Activated T-cell treated with anti-CD3 and anti-CD28 coated beads, Interleukin-2, amount 50 U/mL, for 24 hours (primary cell): ENCODE measurements around the gene CHST14.

ENCODE experiments used
- DNase-seq: peaks from one replicate; pipeline ENCODE4 v3.0.0-alpha.2; 2020
- H3K27ac Mint-ChIP-seq: 2 replicates; pipeline ENCODE4 v1.8.0; 2020; ENCODE audit warnings: mild to moderate bottlenecking, mixed read lengths
- H3K27me3 Mint-ChIP-seq: 2 replicates; pipeline ENCODE4 v1.8.0; 2020; ENCODE audit warnings: mixed read lengths
- H3K36me3 Mint-ChIP-seq: 2 replicates; pipeline ENCODE4 v1.8.0; 2020; ENCODE audit warnings: low read depth, mixed read lengths
- H3K4me1 Mint-ChIP-seq: 2 replicates; pipeline ENCODE4 v1.8.0; 2020; ENCODE audit warnings: low read depth, mixed read lengths
- H3K4me3 Mint-ChIP-seq: 2 replicates; pipeline ENCODE4 v1.8.0; 2020; ENCODE audit warnings: mild to moderate bottlenecking, moderate library complexity, mixed read lengths
- H3K9me3 Mint-ChIP-seq: 2 replicates; pipeline ENCODE4 v1.8.0; 2020; ENCODE audit warnings: mixed read lengths

Gene CHST14, protein sequence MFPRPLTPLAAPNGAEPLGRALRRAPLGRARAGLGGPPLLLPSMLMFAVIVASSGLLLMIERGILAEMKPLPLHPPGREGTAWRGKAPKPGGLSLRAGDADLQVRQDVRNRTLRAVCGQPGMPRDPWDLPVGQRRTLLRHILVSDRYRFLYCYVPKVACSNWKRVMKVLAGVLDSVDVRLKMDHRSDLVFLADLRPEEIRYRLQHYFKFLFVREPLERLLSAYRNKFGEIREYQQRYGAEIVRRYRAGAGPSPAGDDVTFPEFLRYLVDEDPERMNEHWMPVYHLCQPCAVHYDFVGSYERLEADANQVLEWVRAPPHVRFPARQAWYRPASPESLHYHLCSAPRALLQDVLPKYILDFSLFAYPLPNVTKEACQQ

DNA sequence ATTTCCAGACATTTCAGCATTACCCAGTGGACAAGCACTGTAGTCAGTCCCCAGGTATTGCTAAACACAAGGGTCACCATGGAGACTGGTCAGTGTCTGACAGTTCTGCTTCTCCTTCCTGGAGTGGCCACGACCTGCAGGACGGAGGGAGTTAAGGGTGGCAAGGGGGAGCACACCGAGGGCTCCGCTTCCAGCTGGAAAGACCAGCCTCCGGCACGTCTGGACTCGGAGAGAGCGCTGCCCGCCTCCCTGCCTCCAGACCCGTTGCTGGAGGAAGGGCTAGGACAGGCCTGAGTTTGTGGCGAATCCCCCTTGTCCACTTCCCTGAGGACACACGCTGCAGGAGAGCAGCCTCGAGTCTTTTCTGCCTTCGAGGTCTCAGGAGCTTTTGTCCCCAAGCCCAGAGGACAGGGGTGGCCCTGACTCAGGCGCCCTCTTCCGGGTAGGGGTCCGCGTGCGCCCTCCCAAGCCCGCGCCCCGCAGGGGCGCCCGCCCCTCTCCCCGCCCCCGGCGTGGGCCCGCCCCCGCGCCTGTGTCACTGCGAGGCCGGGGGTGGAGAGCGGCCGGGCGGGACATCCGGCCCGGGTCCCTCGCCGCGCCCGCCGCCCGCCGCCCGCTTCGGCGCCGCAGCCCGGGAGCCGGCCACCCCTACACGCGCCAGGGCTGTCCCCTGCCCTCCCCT is at the start of gene CHST14:
Gene CHST14 (plus strand): TSS at position 562 of the 682 bp plus-strand sequence. CDS start 230 bp downstream, outside the sequence.
- no peaks in the 10 kb centered on the region for H3K27me3 Mint-ChIP-seq
- peak within 1 kb of the TSS; percentile 85 for H3K27ac Mint-ChIP-seq
- H3K9me3 Mint-ChIP-seq: no peaks in the 10 kb centered on the region
- peaks cover 26% of the 10 kb centered on the region for H3K36me3 Mint-ChIP-seq
- peak within 1 kb of the TSS; percentile 86 for H3K4me3 Mint-ChIP-seq
- peak; percentile 73 for DNase-seq
- H3K4me1 Mint-ChIP-seq: peaks cover 39% of the 10 kb centered on the region

DNA sequence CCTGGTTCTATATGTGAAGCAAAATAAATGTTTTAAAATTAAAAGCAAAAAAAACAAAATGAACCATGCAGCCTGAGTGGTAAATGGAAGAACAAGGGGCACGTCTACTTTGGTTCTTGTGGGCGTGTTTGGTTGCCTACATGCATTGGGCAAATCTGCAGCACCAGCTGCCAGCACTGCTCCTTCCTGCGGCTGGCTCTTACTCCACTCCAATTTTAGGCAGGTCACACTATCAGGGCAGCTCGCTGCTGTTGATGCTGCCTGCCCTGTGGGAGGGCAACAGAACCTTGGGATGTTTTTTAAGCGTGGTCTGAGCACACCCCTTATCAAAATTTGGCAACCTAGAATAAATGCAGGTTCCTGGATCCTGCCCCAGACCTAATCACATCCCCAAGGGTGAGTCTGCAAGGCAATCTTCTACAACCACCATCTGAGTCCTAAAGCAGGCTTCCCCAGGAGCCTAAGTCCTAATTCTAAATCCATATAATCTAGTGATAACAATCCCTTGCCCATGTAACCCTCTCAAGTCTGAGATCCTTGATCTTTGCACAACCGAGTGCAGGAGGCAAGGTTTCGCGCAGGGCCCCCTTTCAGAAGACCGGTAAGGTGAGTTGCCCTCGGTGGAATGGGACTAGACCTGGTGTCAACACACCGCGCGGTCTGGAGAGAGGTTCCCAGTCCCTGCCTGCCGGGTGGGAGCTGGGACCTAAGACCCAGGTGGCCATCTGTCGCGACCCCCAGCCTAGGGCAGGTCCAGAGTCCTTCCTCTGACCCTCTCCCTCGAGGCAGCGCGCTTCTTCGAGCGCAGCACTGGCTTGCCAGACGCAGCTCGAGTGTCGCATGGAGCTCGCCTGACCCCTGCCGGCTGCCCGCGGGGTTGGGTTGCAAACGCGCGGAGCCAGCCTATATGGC is 49.3 kb upstream of the CHST14 start:
- Mint-ChIP-seq H3K4me3 (no peak overlapping the region), H3K27me3 (no peaks in the 10 kb centered on the region), H3K4me1 (peaks cover 5% of the 10 kb centered on the region), H3K9me3 (no peaks in the 10 kb centered on the region), H3K36me3 (peaks cover 19% of the 10 kb centered on the region), H3K27ac (no peak overlapping the region)
- DNase-seq: peak; percentile 92

DNA sequence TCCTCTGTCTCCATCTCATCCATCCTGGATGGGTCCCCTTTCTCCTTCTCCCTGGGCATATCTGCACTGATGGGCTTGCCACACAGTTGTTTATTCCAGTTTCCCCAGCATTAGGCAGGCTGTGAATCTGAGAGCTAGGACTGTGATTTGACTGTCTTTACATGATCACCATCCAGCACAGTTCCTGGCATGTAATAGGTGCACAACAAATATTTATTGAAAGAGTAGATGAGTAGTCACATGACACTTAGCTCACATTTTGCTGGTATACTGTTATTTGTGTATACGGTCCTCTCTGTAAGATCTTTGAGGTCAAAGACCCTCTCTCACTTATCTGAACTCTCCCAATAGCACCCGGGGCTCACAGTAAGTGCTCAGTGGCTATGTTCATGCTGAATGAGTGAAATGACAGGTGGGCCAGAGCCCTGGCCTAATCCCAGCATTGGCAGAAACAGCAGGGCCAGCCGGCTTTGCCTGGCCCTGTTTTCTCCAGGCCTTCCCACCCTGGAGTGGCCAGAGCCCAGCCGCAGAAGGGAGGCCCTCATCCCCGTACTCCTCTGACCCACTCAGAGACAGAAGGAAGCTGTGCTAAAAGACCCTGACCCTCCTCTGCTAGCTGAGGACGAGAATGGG is 46.2 kb upstream of the CHST14 start:
- no peak for DNase-seq
- Mint-ChIP-seq H3K27me3 (no peaks in the 10 kb centered on the region), H3K9me3 (no peaks in the 10 kb centered on the region), H3K4me3 (no peak overlapping the region), H3K4me1 (peaks cover 5% of the 10 kb centered on the region), H3K36me3 (no peaks in the 10 kb centered on the region), H3K27ac (no peak overlapping the region)

DNA sequence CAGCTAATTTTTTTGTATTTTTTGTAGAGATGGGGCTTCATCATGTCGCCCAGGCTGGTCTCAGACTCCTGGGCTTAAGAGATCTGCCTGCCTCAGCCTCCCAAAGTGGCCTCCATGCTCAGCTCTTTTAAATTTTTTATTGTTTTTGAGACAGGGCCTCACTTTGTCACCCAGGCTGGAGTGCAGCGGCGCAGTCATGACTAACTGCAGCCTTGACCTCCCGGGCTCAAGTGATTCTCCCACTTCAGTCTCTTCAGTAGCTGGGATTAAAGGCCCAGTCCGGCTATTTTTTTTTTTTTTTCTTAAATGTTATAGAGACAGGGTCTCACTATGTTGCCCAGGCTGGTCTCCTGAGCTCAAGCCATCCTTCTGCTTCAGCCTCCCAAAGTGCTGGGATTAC is 45.1 kb upstream of the CHST14 start:
- Mint-ChIP-seq H3K36me3 (no peaks in the 10 kb centered on the region), H3K4me1 (peaks cover 5% of the 10 kb centered on the region), H3K4me3 (no peak overlapping the region), H3K27ac (no peak overlapping the region), H3K9me3 (no peaks in the 10 kb centered on the region), H3K27me3 (no peaks in the 10 kb centered on the region)
- no peak for DNase-seq

DNA sequence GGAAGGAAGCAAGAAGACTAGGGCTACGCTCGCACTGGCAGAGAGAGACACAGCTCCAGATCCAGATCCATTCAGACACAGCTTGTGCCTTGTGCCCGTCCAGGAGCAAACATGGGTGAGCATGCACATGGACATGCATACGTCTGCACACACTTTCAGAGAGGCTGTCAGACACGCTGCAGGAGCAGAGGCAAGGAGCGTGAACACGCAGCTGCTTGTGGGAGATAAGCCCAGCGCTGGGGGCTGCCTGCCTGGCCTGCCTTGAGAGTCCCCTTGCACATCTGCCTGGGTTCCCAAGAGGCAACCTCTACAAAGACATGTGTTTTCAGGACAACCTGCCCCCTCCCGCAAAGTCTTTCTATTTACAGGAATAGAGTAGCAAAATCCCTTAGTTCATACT is 43.6 kb upstream of the CHST14 start:
- H3K9me3 Mint-ChIP-seq: no peaks in the 10 kb centered on the region
- H3K4me3 Mint-ChIP-seq: no peak overlapping the region
- no peak for DNase-seq
- no peaks in the 10 kb centered on the region for H3K27me3 Mint-ChIP-seq
- no peak overlapping the region for H3K27ac Mint-ChIP-seq
- H3K36me3 Mint-ChIP-seq: no peaks in the 10 kb centered on the region
- H3K4me1 Mint-ChIP-seq: no peaks in the 10 kb centered on the region

DNA sequence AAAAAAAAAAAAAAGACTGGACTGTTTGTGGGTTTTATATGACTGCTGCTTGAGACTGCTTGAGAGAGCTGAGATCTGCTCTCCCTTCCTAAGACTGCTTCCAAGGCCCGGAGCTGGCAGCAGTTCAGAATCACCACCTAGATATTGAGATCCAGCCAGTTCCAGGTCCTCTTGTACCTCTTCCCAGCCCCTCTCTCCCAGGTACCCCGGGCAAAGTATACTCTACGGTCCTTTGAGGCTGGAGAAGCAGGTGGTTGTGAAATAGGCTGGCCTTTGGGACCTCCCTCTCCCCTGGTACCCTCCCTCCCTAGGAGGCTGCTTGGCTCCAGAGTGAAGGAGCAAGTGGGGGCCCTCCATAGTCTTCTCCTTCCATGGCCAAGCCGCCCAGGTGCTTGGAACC is 42.6 kb upstream of the CHST14 start:
- H3K4me1 Mint-ChIP-seq: no peaks in the 10 kb centered on the region
- no peaks in the 10 kb centered on the region for H3K27me3 Mint-ChIP-seq
- no peak overlapping the region for H3K27ac Mint-ChIP-seq
- no peak for DNase-seq
- H3K9me3 Mint-ChIP-seq: no peaks in the 10 kb centered on the region
- no peak overlapping the region for H3K4me3 Mint-ChIP-seq
- no peaks in the 10 kb centered on the region for H3K36me3 Mint-ChIP-seq

DNA sequence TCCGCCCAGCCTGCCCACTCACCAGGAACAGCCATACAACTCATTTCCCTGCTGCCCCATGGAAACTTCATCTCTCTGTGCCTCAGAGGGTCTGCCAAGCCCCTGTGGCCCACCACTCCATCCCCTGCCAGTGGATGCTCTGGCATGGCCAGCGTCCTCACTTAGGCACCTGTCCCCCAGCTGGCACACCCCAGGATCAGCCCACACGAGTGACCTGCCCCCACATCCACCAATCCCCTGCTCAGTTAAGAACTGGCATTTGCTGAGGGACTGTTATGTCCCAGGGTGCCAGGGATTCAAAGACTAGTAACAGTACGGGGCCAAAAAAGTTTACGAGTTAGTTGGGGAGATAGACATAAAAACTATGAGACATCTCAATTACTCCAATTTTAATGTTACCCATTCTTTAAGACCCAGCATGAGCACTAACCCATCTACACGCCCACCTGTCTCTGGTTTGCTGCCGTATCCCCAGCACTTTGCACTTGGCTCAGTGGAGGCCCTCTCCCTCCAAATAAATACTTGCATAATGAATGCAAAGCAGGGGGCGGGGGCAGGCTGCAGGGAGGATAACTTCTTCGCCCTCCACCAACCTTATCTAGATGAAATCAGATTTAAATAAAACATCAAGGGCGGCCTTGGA is 41.6 kb upstream of the CHST14 start:
- DNase-seq: no peak
- no peak overlapping the region for H3K4me3 Mint-ChIP-seq
- H3K27me3 Mint-ChIP-seq: no peaks in the 10 kb centered on the region
- H3K36me3 Mint-ChIP-seq: no peaks in the 10 kb centered on the region
- no peak overlapping the region for H3K27ac Mint-ChIP-seq
- H3K9me3 Mint-ChIP-seq: no peaks in the 10 kb centered on the region
- no peaks in the 10 kb centered on the region for H3K4me1 Mint-ChIP-seq

DNA sequence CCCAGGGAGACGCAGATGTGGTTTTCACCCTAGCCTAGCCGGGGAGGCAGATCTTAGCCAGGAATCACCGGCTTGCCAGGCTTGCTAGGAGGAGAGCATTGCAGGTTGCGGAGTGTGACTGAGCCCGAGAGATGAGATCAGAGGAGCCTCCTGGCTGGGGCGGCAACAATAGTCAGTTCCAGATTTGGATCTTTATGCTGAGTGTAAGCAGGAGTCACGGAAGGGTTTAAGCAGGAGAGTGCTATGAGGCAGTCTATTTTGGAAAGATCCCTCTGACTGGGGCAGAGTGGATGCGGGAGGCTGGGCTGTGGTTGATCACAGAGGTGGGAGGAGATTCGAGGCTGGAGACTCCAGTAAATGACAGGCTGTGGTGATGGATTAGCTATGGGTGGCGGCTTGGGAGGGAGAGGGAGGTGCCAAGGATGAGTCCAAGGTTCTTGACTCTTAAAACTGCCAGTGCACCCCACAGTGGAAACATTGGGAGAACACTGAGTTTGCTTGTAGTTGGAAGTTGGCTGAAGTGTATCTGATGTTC is 40.4 kb upstream of the CHST14 start:
- Mint-ChIP-seq H3K27ac (no peak overlapping the region), H3K4me1 (no peaks in the 10 kb centered on the region), H3K4me3 (no peak overlapping the region), H3K9me3 (no peaks in the 10 kb centered on the region), H3K27me3 (peaks cover 4% of the 10 kb centered on the region), H3K36me3 (no peaks in the 10 kb centered on the region)
- DNase-seq: no peak

DNA sequence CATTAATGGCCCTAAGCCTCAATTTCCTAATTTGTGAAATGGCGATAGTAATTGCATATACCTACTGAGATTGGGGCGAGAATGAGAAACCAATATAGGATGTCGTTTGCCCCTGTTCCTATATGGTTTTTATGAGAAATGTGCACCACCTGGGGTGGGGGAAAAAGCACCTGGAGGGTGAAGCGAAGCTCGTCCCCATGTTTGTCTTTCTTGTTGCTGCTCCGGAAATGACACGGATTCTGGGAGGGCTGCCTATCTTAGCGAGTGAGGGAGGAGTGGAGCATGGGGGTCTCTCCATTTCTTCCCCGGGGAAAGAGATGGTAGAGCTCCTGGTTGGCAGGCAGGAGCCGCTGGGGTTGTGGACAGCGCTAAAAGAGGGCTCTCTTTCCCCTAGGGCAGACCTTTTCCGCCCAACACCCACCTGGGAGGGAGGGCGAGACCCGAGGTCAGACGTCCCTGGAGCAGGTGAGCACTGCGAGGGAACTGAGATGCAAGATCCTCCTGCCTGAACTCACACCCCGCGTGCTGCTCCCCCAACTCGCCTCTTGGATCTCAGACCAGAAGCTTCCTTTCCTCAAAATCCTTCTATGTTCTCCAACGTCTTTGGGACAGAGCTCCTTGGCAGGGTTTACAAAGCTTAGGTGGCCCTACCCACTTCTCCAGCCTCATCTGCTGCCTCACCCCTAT is 35.6 kb upstream of the CHST14 start:
- no peaks in the 10 kb centered on the region for H3K9me3 Mint-ChIP-seq
- no peak overlapping the region for H3K4me3 Mint-ChIP-seq
- H3K4me1 Mint-ChIP-seq: peaks cover 27% of the 10 kb centered on the region
- peaks cover 46% of the 10 kb centered on the region for H3K27me3 Mint-ChIP-seq
- DNase-seq: no peak
- H3K27ac Mint-ChIP-seq: no peak overlapping the region
- no peaks in the 10 kb centered on the region for H3K36me3 Mint-ChIP-seq

DNA sequence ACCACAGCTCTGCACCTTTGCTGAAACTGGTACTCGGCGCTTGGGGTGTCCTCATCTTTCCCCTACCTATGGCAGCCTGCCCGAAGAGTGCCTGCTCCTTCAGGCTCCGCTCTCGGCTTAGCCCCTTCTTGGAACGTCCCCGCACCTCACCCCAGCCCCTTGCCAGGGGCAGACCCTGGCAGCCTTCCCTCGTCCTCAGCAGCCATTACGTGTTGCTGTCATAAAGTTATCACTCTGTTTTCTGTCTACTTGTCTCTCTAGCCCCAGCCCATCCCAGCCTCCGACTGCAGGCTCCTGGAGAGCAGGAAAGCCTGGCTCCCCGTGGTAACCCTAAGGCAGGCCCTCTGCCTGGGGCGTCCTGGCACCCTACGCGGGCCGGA is 35.1 kb upstream of the CHST14 start:
- Mint-ChIP-seq H3K9me3 (no peaks in the 10 kb centered on the region), H3K27ac (no peak overlapping the region), H3K4me3 (no peak overlapping the region), H3K27me3 (peaks cover 47% of the 10 kb centered on the region), H3K4me1 (peaks cover 29% of the 10 kb centered on the region), H3K36me3 (no peaks in the 10 kb centered on the region)
- no peak for DNase-seq

DNA sequence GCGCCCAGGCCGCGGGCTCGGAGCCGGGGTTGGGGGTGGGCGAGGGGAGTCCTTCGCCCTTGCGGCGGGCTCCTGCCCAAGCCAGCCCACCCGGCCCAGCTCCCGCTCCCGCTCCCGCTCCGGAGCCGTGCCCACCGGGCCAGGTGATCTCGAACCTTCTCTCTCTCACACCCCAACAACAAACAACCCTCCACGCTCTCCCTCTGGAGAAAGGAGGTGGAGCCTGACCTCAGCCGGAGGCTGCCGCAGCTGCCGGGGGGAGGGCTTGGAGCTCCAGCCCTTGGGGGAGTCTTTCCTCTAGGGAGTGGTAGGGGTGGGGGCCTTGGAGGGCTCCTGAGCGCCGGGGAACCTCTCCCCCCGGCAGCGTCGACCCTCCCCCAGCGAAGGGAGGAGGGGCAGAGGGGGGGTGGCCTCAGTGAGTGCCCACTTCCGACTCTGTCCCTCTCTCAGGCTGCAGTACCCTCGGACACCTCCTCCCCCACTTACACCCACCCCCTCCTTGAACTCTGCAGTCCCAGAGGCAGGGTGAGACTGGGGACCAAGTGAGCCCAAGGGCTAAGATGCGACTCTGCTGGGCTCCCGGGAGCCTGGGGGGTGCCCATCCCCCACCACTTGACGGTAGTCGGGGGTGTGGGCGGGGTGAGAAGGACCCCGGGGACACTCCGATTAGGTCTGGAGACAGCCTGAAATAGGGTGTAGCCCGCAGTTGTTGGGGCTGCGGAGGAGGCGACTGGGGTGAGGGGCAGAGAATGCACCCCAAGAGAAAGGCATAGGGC is 34.5 kb upstream of the CHST14 start:
- peaks cover 47% of the 10 kb centered on the region for H3K27me3 Mint-ChIP-seq
- H3K4me1 Mint-ChIP-seq: peaks cover 29% of the 10 kb centered on the region
- no peak overlapping the region for H3K27ac Mint-ChIP-seq
- H3K36me3 Mint-ChIP-seq: no peaks in the 10 kb centered on the region
- no peak for DNase-seq
- peak overlapping the region; percentile 55 for H3K4me3 Mint-ChIP-seq
- no peaks in the 10 kb centered on the region for H3K9me3 Mint-ChIP-seq

DNA sequence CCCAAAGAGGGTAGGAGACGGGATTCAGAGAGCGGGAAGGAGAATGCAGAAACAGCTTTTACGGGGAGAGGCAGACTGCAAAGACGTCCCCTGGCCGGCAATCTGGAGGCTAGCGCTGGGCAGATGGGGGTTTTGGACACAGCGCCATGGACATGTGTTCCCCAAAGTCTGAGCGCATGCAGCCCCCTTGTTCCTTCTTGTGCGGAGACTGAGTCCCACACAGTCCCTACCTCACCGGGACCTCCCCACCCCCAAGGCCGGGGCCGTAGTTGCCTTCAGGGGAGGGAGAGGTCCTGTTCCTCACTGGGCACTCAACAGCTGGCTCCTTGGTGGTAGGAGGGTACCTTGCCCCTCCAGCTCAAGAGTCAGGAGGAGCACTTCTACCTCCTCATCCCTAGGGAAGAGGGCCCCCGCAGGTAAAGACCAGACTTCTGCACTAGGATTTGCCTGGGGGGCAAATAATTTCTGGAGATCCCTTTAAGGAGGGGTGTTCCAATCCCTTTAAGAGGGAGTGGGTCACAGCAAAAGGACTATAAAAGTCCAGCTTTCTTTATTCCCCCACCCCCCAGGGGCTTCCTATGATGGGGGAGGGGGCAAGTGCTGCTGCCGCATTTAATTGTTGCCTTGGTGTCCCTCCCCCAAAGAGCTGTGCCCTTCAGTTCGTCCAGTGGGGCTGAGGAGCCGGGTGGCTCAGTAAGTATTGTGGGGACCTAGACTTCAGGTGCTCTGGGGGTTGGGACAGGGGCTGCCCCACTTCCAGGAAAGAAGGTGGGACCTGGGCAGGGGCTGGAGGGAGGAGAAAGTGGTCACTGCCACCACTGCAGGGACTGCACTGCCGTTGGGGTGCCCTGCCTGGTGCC is 33.7 kb upstream of the CHST14 start:
- Mint-ChIP-seq H3K36me3 (no peaks in the 10 kb centered on the region), H3K9me3 (no peaks in the 10 kb centered on the region), H3K4me3 (peak overlapping the region; percentile 50), H3K27me3 (peaks cover 47% of the 10 kb centered on the region), H3K4me1 (peaks cover 29% of the 10 kb centered on the region), H3K27ac (no peak overlapping the region)
- no peak for DNase-seq
